Left ventricle myocardium inferior (tissue), 1 donor: ENCODE data around the gene FOXR1. TPM values are rescaled to one million over a fixed set of nuclear protein-coding genes. Genes with fewer than 3 reads are reported as not detected.

Experiments used
- DNase-seq: peaks from one replicate; pipeline ENCODE4 v3.0.0-alpha.2; 2020
- H3K27ac ChIP-seq: fragments of 200-600 bp; replicated peaks from 2 replicates; pipeline ENCODE4 v1.8.0; 2021
- H3K27me3 ChIP-seq: fragments of 200-600 bp; 2 replicates; pipeline ENCODE4 v1.8.0; 2021; ENCODE audit warnings: low read depth
- H3K36me3 ChIP-seq: fragments of 200-600 bp; 2 replicates; pipeline ENCODE4 v1.8.0; 2021
- H3K4me1 ChIP-seq: fragments of 200-600 bp; 2 replicates; pipeline ENCODE4 v1.8.0; 2021
- H3K4me3 ChIP-seq: fragments of 200-600 bp; 2 replicates; pipeline ENCODE4 v1.8.0; 2021; ENCODE audit warnings: mild to moderate bottlenecking, moderate library complexity
- H3K9me3 ChIP-seq: fragments of 200-600 bp; replicated peaks from 2 replicates; pipeline ENCODE4 v1.8.0; 2021
- intact Hi-C: fragments of 100-400 bp; cut with micrococcal nuclease; formaldehyde crosslinking; loops from one replicate; pipeline ENCODE4 v1.11.0; 2022
- total RNA-seq: library from RNA; stranded (reverse); fragmentation: NEBNext Ultra II Directional; extraction: Animal tissue kit (Norgen Biotek cat#: 25700); gene quantifications from one replicate; pipeline ENCODE4 v1.2.1, GENCODE V29; 2021
- TF ChIP-seq, protein P1 (sequence below): fragments of 200-600 bp; IDR thresholded peaks from 2 replicates; pipeline ENCODE4 v1.8.0; 2021; ENCODE audit warnings: antibody characterized with exemption, mild to moderate bottlenecking, borderline replicate concordance
- donor health status: DM: no; HTN: yes; CAD: no; lungs with severe emphysema.

Gene FOXR1
- total RNA-seq, 1 donor from 2014 or later: not detected

DNA sequence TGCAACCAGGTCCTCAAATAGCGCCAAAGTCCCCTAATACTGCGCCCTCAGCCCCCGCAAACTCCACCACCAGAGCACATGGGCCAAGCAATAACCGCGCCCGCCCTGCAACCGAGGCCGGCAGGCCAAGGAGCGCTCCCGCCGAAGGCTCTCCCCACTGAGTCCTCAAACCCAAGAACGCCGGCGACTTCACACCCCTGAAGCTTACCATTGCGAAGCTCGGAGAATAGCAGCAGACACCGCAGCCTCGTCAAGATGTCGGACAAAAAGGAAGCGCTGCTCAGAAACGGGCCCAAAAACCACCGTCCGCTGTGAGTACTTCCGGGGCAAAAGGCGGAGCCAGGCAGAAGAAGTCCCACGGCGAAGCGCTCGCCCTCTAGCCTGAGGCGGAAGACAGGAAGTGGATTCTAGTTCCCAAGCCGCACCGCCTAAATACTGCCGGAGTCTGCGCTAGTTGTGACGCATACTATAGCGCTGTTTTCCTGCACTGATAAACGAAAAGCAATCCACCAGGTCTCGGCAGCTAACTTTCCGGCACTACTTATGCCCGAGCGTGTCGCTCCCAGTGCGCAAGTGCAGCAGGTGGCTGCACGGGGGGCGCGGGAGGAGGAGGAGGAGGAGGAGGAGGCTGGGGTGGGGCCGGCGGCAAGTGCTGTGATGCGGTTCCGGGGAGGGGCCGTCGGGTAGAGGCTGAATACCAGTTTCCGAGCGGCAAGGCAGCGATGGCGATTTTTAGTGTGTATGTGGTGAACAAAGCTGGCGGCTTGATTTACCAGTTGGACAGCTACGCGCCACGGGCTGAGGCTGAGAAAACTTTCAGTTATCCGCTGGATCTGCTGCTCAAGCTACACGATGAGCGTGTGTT lies 46.7 kb downstream of the FOXR1 start, which contains the start of the genes RPS25 and TRAPPC4:
TSS of gene RPS25 (minus strand) at position 270 of the 865 bp plus-strand sequence. CDS start at position 211, 59 bp downstream.
TSS of gene TRAPPC4 (plus strand) at position 693 of the 865 bp plus-strand sequence. CDS start at position 723, 30 bp downstream.
- Histone ChIP-seq H3K9me3 (no peaks in the 10 kb centered on the region), H3K27ac (peak within 1 kb of the TSS; percentile 97), H3K36me3 (peaks cover 56% of the 10 kb centered on the region), H3K27me3 (no peaks in the 10 kb centered on the region), H3K4me3 (peak within 1 kb of the TSS; percentile 79), H3K4me1 (peaks cover 64% of the 10 kb centered on the region)
- DNase-seq: peak; percentile 95
- intact Hi-C loops: no loop called here
- TF ChIP-seq, protein P1, sequence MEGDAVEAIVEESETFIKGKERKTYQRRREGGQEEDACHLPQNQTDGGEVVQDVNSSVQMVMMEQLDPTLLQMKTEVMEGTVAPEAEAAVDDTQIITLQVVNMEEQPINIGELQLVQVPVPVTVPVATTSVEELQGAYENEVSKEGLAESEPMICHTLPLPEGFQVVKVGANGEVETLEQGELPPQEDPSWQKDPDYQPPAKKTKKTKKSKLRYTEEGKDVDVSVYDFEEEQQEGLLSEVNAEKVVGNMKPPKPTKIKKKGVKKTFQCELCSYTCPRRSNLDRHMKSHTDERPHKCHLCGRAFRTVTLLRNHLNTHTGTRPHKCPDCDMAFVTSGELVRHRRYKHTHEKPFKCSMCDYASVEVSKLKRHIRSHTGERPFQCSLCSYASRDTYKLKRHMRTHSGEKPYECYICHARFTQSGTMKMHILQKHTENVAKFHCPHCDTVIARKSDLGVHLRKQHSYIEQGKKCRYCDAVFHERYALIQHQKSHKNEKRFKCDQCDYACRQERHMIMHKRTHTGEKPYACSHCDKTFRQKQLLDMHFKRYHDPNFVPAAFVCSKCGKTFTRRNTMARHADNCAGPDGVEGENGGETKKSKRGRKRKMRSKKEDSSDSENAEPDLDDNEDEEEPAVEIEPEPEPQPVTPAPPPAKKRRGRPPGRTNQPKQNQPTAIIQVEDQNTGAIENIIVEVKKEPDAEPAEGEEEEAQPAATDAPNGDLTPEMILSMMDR: no peak

DNA sequence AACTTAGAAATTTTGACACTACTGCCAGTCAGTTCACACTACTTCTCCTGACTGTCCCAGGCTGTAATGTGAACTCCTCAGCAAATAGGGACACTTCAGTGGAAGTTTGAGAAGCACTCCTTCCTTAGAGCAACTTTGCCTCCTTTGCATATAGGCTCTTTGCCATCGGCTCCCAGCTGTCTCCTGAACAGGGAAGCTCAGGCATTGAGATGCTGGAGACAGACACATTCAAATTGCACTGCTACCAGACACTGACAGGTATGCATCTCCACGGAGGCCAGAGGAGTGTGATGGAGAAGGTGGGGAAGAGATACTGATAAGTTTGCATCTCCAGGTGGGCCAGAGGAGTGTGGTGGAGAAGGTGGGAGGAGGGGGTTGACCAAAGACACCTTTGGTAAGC lies 48.4 kb downstream of the FOXR1 start:
- Histone ChIP-seq H3K27ac (no peak overlapping the region), H3K27me3 (no peaks in the 10 kb centered on the region), H3K4me3 (peak overlapping the region; percentile 79), H3K9me3 (no peaks in the 10 kb centered on the region), H3K36me3 (peaks cover 58% of the 10 kb centered on the region), H3K4me1 (peaks cover 72% of the 10 kb centered on the region)
- no peak for DNase-seq
- TF ChIP-seq, protein P1: no peak
- intact Hi-C loops: no loop called here

DNA sequence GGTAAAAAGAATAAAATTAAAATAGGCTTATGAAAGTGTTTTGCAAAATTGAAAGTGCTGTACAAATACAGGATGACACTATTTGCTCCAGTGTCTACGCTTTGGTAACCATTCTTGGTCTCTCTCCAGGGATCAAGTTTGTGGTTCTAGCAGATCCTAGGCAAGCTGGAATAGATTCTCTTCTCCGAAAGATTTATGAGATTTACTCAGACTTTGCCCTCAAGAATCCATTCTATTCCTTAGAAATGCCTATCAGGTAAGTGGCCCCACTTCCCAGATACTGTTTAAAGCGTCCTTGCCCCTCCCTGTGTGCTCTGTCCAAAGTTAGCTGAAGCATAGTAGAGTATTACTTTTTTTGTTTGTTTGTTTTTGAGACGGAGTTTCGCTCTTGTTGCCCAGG lies 50.1 kb downstream of the FOXR1 start:
- H3K4me1 ChIP-seq: peaks cover 62% of the 10 kb centered on the region
- H3K36me3 ChIP-seq: peaks cover 52% of the 10 kb centered on the region
- H3K9me3 ChIP-seq: no peaks in the 10 kb centered on the region
- intact Hi-C loops: no loop called here
- TF ChIP-seq, protein P1: no peak
- no peaks in the 10 kb centered on the region for H3K27me3 ChIP-seq
- H3K27ac ChIP-seq: no peak overlapping the region
- no peak for DNase-seq
- no peak overlapping the region for H3K4me3 ChIP-seq

DNA sequence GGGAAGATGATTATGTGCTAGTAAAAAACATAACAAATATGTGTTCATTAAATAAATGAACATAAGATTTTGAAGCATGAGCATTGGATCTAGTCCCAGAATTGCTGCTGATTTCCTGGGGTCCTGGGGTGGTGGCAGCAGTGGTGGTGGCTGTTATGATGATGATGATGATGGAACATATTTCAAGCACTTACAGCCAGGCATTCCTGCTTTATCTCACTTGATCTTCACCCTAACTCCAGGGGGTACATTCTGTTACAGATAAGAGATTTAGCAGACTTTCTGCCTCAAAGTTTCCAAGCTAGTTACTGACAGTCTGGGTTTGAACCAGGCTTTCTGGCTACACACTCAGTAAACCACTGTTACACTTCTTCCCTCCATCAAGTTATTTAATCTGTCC lies 52.2 kb downstream of the FOXR1 start:
- TF ChIP-seq, protein P1: no peak
- H3K9me3 ChIP-seq: no peaks in the 10 kb centered on the region
- DNase-seq: no peak
- intact Hi-C loops: no loop called here
- no peak overlapping the region for H3K27ac ChIP-seq
- H3K4me1 ChIP-seq: peaks cover 48% of the 10 kb centered on the region
- H3K36me3 ChIP-seq: peaks cover 59% of the 10 kb centered on the region
- no peaks in the 10 kb centered on the region for H3K27me3 ChIP-seq
- H3K4me3 ChIP-seq: no peak overlapping the region

DNA sequence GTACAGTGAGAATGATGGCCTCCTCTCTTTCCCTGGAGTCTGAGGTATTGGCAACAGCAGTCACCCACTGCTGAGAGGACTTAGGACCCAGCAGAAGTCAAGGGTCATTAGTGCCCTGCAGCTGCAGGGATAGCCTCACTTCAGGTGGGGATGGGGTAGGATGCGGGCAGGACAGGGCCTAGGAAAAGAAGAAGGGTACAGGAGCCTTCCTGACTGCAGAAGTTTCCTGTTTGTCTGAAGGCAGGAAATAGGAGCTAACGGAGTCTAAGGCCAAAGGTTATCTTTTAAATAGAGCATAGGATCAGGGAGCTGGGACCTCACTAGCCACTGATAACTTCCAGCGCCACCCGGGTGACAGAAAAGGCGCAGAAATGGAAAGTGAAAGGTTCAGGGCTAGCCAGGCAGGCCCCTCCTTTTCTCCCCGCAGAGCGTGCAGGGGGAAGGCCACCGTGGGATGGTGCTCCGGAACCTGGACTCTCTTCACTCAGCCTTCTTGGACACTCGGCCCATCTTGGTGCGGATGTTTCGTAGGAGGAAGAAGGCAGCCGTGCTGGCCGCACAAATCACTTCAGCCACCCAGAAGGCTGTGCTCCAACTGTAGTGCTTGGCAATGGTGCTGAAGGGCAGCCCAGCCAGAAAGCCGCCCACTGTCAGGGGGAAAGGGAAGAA lies 53.0 kb downstream of the FOXR1 start:
- peaks cover 48% of the 10 kb centered on the region for H3K4me1 ChIP-seq

More for the DNA sequence above, 53.0 kb downstream of the FOXR1 start:
- intact Hi-C loops: no loop called here
- peak overlapping the region; percentile 8 for H3K4me3 ChIP-seq
- H3K27ac ChIP-seq: peak overlapping the region; percentile 59
- TF ChIP-seq, protein P1: no peak
- no peaks in the 10 kb centered on the region for H3K27me3 ChIP-seq
- peaks cover 59% of the 10 kb centered on the region for H3K36me3 ChIP-seq
- DNase-seq: no peak
- H3K9me3 ChIP-seq: no peaks in the 10 kb centered on the region
